HG02852 (cell line): ENCODE data around the gene NOSIP.

Source experiments
- ATAC-seq: cut with Tn5 transposase; IDR thresholded peaks from one replicate; pipeline ENCODE4 v1.9.1; 2021; ENCODE audit warnings: mild to moderate bottlenecking, moderate library complexity; ENCODE audit not compliant: unreplicated experiment

Gene NOSIP

GRCh38 chr19:49594993-49595818 is 14.8 kb upstream of the NOSIP start:
- no peak for ATAC-seq

- ATAC-seq = no peak
Measured at GRCh38 chr19:49594157-49594992, 14.0 kb upstream of the NOSIP start.

- ATAC-seq = no peak
Measured at GRCh38 chr19:49593233-49594113, 13.1 kb upstream of the NOSIP start.

DNA sequence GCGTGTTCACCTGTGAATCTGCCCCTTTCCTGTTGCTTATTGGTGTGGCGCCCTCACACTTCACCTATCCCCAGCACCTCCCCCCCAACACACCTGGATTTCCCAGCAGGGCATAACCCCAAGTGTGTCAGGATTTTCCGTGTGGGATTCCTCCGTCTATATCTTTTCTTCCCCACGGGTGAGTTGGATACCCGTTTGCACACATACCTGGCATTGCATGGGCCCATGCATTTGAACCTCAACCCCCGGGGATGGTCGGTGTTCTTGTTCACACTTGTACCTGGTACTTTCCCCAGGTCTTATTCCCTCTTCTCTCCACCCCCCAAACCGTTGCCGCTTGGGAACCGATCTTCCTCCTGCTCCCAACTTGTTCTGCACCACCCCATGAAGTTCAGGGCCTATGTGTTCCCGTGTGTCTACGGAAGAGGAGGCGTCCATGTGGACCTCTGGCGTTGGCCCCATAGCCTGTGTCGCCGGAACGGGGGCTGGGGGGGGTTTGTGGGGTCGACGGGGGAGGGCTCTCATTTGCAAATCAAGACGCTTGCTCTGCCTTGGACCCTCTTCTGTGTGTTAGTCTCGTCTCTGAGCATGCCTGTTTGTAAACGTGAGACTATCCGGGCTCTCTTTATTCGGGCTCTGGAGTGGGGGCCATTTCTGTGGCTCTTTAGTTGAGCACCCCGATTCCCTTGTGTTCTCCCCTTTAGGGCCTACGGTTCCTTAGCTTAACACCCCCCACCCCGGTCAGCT is 12.3 kb upstream of the NOSIP start:
- ATAC-seq = no peak

- ATAC-seq = no peak
Measured at GRCh38 chr19:49591731-49592485, 11.6 kb upstream of the NOSIP start.

GRCh38 chr19:49590971-49591730 is 10.8 kb upstream of the NOSIP start, which contains the start of gene PRR12:
Gene PRR12 (plus strand): TSS chr19:49591182. CDS start chr19:49591655, 473 bp downstream.
- ATAC-seq = no peak

GRCh38 chr19:49590071-49590970 is 10.0 kb upstream of the NOSIP start:
- ATAC-seq = peak; percentile 60

- no peak for ATAC-seq
Measured at GRCh38 chr19:49589502-49589905, 9.1 kb upstream of the NOSIP start.

- no peak for ATAC-seq
Measured at GRCh38 chr19:49588365-49589122, 8.2 kb upstream of the NOSIP start.

GRCh38 chr19:49587227-49587626 is 6.9 kb upstream of the NOSIP start:
- no peak for ATAC-seq

DNA sequence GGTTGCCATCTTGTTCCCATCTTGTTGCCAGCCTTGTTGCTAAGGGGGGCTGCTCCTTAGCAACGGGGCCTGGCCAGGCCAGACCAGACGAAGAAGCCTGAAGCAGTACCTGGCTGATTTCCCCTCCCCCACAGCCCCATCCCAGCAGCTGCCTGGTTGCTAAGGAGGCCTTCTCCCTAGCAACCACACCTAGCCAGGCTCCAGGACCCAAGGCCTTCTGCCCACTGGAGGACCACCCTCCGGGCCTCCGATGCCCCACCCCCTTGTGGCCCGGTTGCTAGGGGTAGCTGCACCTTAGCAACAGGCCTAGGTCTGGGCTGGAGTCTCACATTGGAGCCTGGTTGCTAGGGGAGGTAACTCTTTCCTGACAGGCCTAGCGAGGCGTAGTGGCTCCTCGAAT is 4.7 kb upstream of the NOSIP start:
- no peak for ATAC-seq

- no peak for ATAC-seq
Measured at GRCh38 chr19:49583239-49583638, 2.9 kb upstream of the NOSIP start.

DNA sequence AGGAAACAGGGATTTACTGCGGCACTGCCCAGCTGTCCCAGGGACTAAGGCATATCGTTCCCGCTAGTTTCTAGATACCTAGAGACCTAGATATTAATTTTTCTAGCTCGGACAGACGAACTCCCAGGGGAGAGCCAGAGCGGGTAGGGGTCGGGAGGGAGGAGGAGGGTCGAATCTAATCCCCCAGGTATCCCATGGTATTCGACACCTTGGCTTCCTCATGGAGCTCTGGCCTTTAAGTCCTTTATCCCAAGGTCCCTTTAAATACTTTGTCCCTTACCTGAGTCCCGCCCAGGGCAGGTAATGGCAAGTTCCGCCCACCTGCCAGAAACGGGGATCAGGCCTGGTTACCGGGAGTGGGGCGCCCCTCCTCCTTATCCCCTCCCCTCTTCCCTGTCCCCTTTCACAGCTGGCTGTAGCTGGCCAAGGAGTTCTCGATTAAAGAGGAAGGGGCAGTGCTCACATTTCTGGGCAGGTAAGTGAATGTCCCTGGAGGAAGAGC is 702 bp upstream of the NOSIP start, which contains the start of gene PRRG2:
PRRG2 (plus strand) TSS at position 310 of the 502 bp plus-strand sequence. CDS start 1,904 bp downstream, outside the sequence.
- no peak for ATAC-seq

GRCh38 chr19:49579947-49580263 is 451 bp downstream of the NOSIP start:
- no peak for ATAC-seq

DNA sequence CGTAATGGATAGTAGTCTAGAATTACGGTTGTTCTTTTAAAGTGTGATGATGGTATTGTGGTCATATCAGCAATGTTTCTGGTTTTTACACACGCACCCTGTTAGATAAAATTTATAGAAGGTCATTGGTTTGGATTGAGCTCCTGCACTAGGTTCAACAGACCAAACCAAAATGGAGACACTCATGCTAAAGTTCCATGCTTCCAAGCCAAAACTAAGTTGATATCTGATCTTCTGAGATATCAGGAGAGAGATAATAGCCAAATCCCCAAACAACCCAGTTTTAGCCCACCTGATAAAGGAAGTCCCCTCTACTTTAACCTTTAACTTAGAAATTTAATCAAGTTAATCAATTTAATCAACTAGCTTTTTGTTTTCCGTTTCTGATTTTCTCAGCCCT is 1.2 kb downstream of the NOSIP start:
- ATAC-seq = no peak

DNA sequence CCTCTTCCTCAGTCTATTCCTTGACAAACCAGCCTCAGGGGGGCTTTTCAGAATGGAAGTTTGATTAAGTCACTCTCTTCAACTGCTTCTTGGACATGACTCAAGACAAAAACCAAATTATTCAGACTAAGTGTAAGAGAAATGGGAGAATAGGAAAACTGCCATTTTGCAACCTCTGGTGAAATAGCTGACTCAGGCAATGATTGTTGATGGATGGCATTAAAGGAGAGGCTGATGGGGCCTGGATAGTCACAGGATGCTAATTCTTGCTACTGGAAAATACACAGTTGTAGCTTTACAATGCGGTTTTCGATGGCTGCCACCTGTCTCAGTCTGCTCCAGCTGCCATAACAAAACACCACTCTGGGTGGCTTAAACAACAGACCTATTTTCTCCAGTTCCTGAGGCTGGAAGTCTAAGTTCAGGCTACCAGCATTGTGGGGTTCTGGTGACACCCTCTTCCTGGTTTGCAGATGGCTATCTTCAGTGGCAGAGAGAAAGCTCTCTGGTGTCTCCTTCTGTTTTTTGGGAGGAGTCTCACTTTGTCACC is 6.1 kb downstream of the NOSIP start:
- ATAC-seq = no peak

DNA sequence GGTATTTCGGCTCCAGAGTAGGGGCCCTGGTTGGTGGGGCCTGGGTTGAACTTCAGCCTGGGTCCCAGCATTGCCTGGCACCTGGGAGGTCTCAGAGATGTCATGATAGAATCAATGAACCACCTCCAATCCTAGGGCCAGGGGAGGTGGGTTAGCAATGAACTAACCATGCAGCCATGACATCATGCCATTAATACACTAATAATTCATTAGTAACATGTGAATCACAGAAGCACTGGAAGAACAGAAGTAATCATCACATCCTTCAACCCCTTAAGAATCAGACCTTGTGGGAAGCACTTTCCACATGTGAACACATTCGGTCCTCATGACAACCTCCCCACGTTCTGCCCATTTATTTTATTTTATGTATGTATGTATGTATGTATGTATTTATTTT is 6.9 kb downstream of the NOSIP start:
- ATAC-seq = no peak
